ENCODE data around the gene SPEN. TPM values are rescaled to one million over a fixed set of nuclear protein-coding genes. Genes with fewer than 3 reads are reported as not detected.

The SPEN gene
- total and polyA plus RNA-seq, 10 of the 15 experiments (the other 5 are each of a cell fraction or from before 2014, with no cell fraction given) = 5.2 to 58.7 (median 20.1) TPM

DNA sequence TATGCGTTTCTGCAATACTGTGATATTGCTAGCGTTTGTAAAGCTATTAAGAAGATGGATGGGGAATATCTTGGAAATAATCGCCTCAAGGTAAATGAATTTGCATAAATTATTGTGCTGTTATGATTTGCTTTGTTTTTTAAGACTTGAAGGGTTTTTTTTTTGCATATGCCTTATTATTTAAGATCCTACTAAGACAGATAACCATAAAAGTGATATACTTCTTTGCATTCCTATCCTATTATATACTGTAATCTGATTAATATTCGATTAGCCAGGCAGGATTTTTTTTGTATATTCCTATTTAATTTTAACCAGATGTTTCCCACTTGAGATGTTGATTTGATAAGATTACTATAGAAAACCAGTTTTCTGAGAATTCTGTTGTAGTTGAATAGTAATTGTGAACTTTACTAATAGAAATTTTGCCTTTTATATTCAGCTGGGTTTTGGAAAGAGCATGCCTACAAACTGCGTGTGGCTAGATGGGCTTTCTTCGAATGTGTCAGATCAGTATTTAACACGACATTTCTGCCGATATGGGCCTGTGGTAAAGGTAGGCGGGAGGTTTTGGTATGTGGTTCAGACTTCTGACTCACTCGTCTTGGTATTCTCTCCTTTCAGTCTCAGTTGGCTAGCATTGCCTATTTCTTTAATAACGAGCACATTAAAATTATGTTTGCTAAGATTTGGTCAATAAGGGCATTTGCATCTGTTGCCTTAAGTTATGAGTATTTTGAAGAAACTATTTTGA, 71.6 kb downstream of the SPEN start (continued):
- TF ChIP-seq NKRF (conservative IDR thresholded peaks at IDR 0.05) (no peak), MYB (IDR thresholded peaks at IDR 0.05; ENCODE audit: borderline replicate concordance, low read depth, low read length) (no peak), CBFB (IDR thresholded peaks at IDR 0.05; ENCODE audit: low read depth) (peak; percentile 94), KLF5 (IDR thresholded peaks at IDR 0.05; ENCODE audit: partially characterized antibody) (no peak), SREBF2 (IDR thresholded peaks at IDR 0.05; ENCODE audit: low read length) (no peak), NRF1 (conservative IDR thresholded peaks at IDR 0.05; ENCODE audit: low read depth, low read length) (no peak), E2F8 (IDR thresholded peaks at IDR 0.05; ENCODE audit: low read depth, partially characterized antibody) (no peak), SMARCA5 (IDR thresholded peaks at IDR 0.05) (no peak), MAX (IDR thresholded peaks at IDR 0.05; ENCODE audit: low read depth, low read length) (no peak), NBN (IDR thresholded peaks at IDR 0.05) (no peak), BCL11A (IDR thresholded peaks at IDR 0.05; ENCODE audit: low read depth, low read length) (peak; percentile 97), BCL3 (IDR thresholded peaks at IDR 0.05; ENCODE audit: borderline replicate concordance, insufficient read depth, low read depth, low read length, poor library complexity, severe bottlenecking) (peak; percentile 54), GATAD2B (conservative IDR thresholded peaks at IDR 0.05; ENCODE audit: low read depth) (no peak), CREB1 (IDR thresholded peaks at IDR 0.05; ENCODE audit: low read depth) (peak; percentile 64; the same call in 1 of the 2 replicates), SUZ12 (IDR thresholded peaks at IDR 0.05; ENCODE audit: unreplicated experiment) (no peak), POLR2AphosphoS2 (IDR thresholded peaks at IDR 0.05; ENCODE audit: low read depth, low read length) (no peak), RUNX3 (IDR thresholded peaks at IDR 0.05; ENCODE audit: low read length) (peak; percentile 99), ZNF274 (IDR thresholded peaks at IDR 0.05; ENCODE audit: insufficient read depth, insufficient read length) (no peak), RAD51 (IDR thresholded peaks at IDR 0.05) (peak; percentile 53; the same call in 1 of the 2 replicates), SUPT20H (IDR thresholded peaks at IDR 0.05; ENCODE audit: borderline replicate concordance, control insufficient read depth, low read depth, low read length) (no peak)
- TF ChIP-seq, protein P1, sequence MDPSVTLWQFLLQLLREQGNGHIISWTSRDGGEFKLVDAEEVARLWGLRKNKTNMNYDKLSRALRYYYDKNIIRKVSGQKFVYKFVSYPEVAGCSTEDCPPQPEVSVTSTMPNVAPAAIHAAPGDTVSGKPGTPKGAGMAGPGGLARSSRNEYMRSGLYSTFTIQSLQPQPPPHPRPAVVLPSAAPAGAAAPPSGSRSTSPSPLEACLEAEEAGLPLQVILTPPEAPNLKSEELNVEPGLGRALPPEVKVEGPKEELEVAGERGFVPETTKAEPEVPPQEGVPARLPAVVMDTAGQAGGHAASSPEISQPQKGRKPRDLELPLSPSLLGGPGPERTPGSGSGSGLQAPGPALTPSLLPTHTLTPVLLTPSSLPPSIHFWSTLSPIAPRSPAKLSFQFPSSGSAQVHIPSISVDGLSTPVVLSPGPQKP (IDR thresholded peaks at IDR 0.05; ENCODE audit: low read depth, low read length) = no peak
- TF ChIP-seq, protein P2, sequence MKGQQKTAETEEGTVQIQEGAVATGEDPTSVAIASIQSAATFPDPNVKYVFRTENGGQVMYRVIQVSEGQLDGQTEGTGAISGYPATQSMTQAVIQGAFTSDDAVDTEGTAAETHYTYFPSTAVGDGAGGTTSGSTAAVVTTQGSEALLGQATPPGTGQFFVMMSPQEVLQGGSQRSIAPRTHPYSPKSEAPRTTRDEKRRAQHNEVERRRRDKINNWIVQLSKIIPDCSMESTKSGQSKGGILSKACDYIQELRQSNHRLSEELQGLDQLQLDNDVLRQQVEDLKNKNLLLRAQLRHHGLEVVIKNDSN (IDR thresholded peaks at IDR 0.05; ENCODE audit: borderline replicate concordance, extremely low read length, insufficient read depth, low read depth, low read length) = no peak
